H9 (cell line): ENCODE results near the gene TMEM167B. TPM values are rescaled to one million over a fixed set of nuclear protein-coding genes. Genes with fewer than 3 reads are reported as not detected.

Source experiments
- DNase-seq: peaks from one replicate; pipeline ENCODE4 v3.0.0-alpha.2; 2017
- H2AFZ ChIP-seq: one replicate; pipeline ENCODE4 v1.6.1; 2013; ENCODE audit warnings: mild to moderate bottlenecking, low read length, control low read depth, moderate library complexity
- H2AK5ac ChIP-seq: 2 replicates; pipeline ENCODE4 v1.6.1; 2013; ENCODE audit warnings: low read length, control low read depth, mixed read lengths; ENCODE audit not compliant: insufficient read length
- H2BK120ac ChIP-seq: one replicate; pipeline ENCODE4 v1.6.1; 2013; ENCODE audit warnings: low read depth, mild to moderate bottlenecking, low read length, control low read depth, inconsistent platforms; ENCODE audit not compliant: poor library complexity, severe bottlenecking
- H2BK12ac ChIP-seq: 2 replicates; pipeline ENCODE4 v1.6.1; 2013; ENCODE audit warnings: low read length, control low read depth, mixed read lengths, low read depth; ENCODE audit not compliant: insufficient read length
- H2BK15ac ChIP-seq: 2 replicates; pipeline ENCODE4 v1.6.1; 2013; ENCODE audit warnings: low read depth, low read length, control low read depth
- H2BK20ac ChIP-seq: one replicate; pipeline ENCODE4 v1.6.1; 2013; ENCODE audit warnings: low read depth, mild to moderate bottlenecking, low read length, control low read depth, inconsistent platforms; ENCODE audit not compliant: poor library complexity, severe bottlenecking
- H2BK5ac ChIP-seq: 2 replicates; pipeline ENCODE4 v1.6.1; 2013; ENCODE audit warnings: low read length, control low read depth, mixed read lengths; ENCODE audit not compliant: insufficient read length
- H3K14ac ChIP-seq: 2 replicates; pipeline ENCODE4 v1.6.1; 2013; ENCODE audit warnings: low read length, control low read depth; ENCODE audit not compliant: insufficient read depth
- H3K18ac ChIP-seq: 2 replicates; pipeline ENCODE4 v1.6.1; 2013; ENCODE audit warnings: low read depth, mild to moderate bottlenecking, mixed read lengths, low read length, control low read depth; ENCODE audit not compliant: insufficient read length
- H3K23ac ChIP-seq: 2 replicates; pipeline ENCODE4 v1.6.1; 2013; ENCODE audit warnings: low read length, control low read depth, mixed read lengths, low read depth; ENCODE audit not compliant: insufficient read length
- H3K23me2 ChIP-seq: 2 replicates; pipeline ENCODE4 v1.6.1; 2013; ENCODE audit warnings: low read depth, mild to moderate bottlenecking, mixed read lengths, low read length, control low read depth; ENCODE audit not compliant: insufficient read length, poor library complexity, severe bottlenecking
- H3K27ac ChIP-seq: 2 replicates; pipeline ENCODE4 v1.5.1; 2013; ENCODE audit warnings: low read length, control low read depth, mixed read lengths, low read depth; ENCODE audit not compliant: insufficient read length
- H3K27me3 ChIP-seq: 2 replicates; pipeline ENCODE4 v1.6.1; 2013; ENCODE audit warnings: low read length, control low read depth, inconsistent platforms; ENCODE audit not compliant: insufficient read depth
- H3K4ac ChIP-seq: 2 replicates; pipeline ENCODE4 v1.6.1; 2013; ENCODE audit warnings: low read depth, mild to moderate bottlenecking, control low read depth, inconsistent platforms, low read length, moderate library complexity
- H3K4me1 ChIP-seq: 2 replicates; pipeline ENCODE4 v1.6.1; 2013; ENCODE audit warnings: low read length, control low read depth, inconsistent platforms; ENCODE audit not compliant: insufficient read depth
- H3K4me2 ChIP-seq: 2 replicates; pipeline ENCODE4 v1.6.1; 2013; ENCODE audit warnings: low read length, control low read depth, mixed read lengths; ENCODE audit not compliant: insufficient read length, insufficient read depth
- H3K56ac ChIP-seq: 2 replicates; pipeline ENCODE4 v1.6.1; 2013; ENCODE audit warnings: low read depth, mild to moderate bottlenecking, mixed read lengths, low read length, control low read depth; ENCODE audit not compliant: insufficient read length
- H3K79me1 ChIP-seq: 2 replicates; pipeline ENCODE4 v1.6.1; 2013; ENCODE audit warnings: low read depth, mild to moderate bottlenecking, moderate library complexity, low read length, control low read depth, inconsistent platforms; ENCODE audit not compliant: insufficient read depth, poor library complexity, severe bottlenecking
- H3K79me2 ChIP-seq: 2 replicates; pipeline ENCODE4 v1.6.1; 2013; ENCODE audit warnings: low read length, control low read depth, inconsistent platforms; ENCODE audit not compliant: insufficient read depth
- H3K9ac ChIP-seq: 2 replicates; pipeline ENCODE4 v1.6.1; 2013; ENCODE audit warnings: low read length, control low read depth, mixed read lengths; ENCODE audit not compliant: insufficient read length; ENCODE audit errors: extremely low read depth
- H3K9me3 ChIP-seq: one replicate; pipeline ENCODE4 v1.6.1; 2013; ENCODE audit warnings: low read depth, low read length, inconsistent platforms; ENCODE audit not compliant: control insufficient read depth
- H3T11ph ChIP-seq: one replicate; pipeline ENCODE4 v1.6.1; 2013; ENCODE audit warnings: mild to moderate bottlenecking, low read length, control low read depth, inconsistent platforms
- H4K20me1 ChIP-seq: one replicate; pipeline ENCODE4 v1.6.1; 2013; ENCODE audit not compliant: control insufficient read depth, insufficient read length, insufficient read depth
- H4K5ac ChIP-seq: 2 replicates; pipeline ENCODE4 v1.6.1; 2013; ENCODE audit warnings: low read depth, mild to moderate bottlenecking, mixed read lengths, low read length, control low read depth; ENCODE audit not compliant: insufficient read length
- H4K8ac ChIP-seq: replicated peaks from 2 replicates; pipeline ENCODE4 v1.6.1; 2013; ENCODE audit warnings: low read length, control low read depth, mixed read lengths, low read depth; ENCODE audit not compliant: insufficient read length
- H4K91ac ChIP-seq: 2 replicates; pipeline ENCODE4 v1.6.1; 2013; ENCODE audit warnings: low read depth, mild to moderate bottlenecking, moderate library complexity, mixed read lengths, low read length, control low read depth; ENCODE audit not compliant: insufficient read length
- H3K27ac Mint-ChIP-seq, 3 experiments: 2 replicates in 2 of 3; 3 replicates in 1 of 3; pipeline ENCODE4 v1.8.0; 2020 to 2021; ENCODE audit warnings: mixed read lengths in 3 of 3, mild to moderate bottlenecking in 1 of 3, moderate library complexity in 1 of 3
- H3K27me3 Mint-ChIP-seq: 2 replicates; pipeline ENCODE4 v1.8.0; 2021; ENCODE audit warnings: low read depth, mild to moderate bottlenecking, moderate library complexity, mixed read lengths
- H3K36me3 Mint-ChIP-seq, 3 experiments: 2 replicates in 2 of 3; 3 replicates in 1 of 3; pipeline ENCODE4 v1.8.0; 2020 to 2021; ENCODE audit warnings: low read depth in 3 of 3, mixed read lengths in 3 of 3; ENCODE audit not compliant: insufficient read depth in 1 of 3
- H3K4me1 Mint-ChIP-seq, 2 experiments: 2 replicates each; pipeline ENCODE4 v1.8.0; 2020; ENCODE audit warnings: mixed read lengths in 2 of 2
- H3K4me3 Mint-ChIP-seq, 2 experiments: 2 replicates in 1 of 2; 3 replicates in 1 of 2; pipeline ENCODE4 v1.8.0; 2020 to 2021; ENCODE audit warnings: mild to moderate bottlenecking in 2 of 2, mixed read lengths in 2 of 2, moderate library complexity in 1 of 2
- H3K9me3 Mint-ChIP-seq, 2 experiments: 2 replicates in 1 of 2; 3 replicates in 1 of 2; pipeline ENCODE4 v1.8.0; 2020; ENCODE audit warnings: mild to moderate bottlenecking in 2 of 2, mixed read lengths in 2 of 2, moderate library complexity in 1 of 2
- WGBS: extraction: QIAGEN DNeasy Blood & Tissue Kit; methylation state at CpG from one replicate; pipeline ENCODE4 v1.1.7; 2013; ENCODE audit warnings: missing lambda C conversion rate, low lambda C conversion rate, mixed read lengths; ENCODE audit not compliant: insufficient read length; ENCODE audit errors: extremely low coverage; 5-methylcytosine and 5-hydroxymethylcytosine counted together
- long read RNA-seq: library from polyadenylated mRNA; unstranded; transcript quantifications from one replicate; pipeline ENCODE4 v2.0.0, GENCODE V29; 2020
- total RNA-seq: library from RNA; stranded (reverse); gene quantifications from 2 replicates; pipeline ENCODE4 v1.2.1, GENCODE V29; 2021
- TF ChIP-seq, protein P1 (sequence below): fragments of 200-600 bp; sonication (generic); conservative IDR thresholded peaks from 3 replicates; pipeline ENCODE4 v1.8.0; 2021; ENCODE audit warnings: antibody characterized with exemption, mild to moderate bottlenecking

Gene TMEM167B
- 13.9 and 15.7 TPM in 2 replicates for total RNA-seq
- long read RNA-seq, transcript TMEM167B-201 (3 exons, 3,730 nt) = major isoform, 14 of 22 reads
- long read RNA-seq, partial matches to known transcripts = 2 of 22 reads
- long read RNA-seq, other reads (novel, unspliced or antisense) = 5 of 22 reads

DNA sequence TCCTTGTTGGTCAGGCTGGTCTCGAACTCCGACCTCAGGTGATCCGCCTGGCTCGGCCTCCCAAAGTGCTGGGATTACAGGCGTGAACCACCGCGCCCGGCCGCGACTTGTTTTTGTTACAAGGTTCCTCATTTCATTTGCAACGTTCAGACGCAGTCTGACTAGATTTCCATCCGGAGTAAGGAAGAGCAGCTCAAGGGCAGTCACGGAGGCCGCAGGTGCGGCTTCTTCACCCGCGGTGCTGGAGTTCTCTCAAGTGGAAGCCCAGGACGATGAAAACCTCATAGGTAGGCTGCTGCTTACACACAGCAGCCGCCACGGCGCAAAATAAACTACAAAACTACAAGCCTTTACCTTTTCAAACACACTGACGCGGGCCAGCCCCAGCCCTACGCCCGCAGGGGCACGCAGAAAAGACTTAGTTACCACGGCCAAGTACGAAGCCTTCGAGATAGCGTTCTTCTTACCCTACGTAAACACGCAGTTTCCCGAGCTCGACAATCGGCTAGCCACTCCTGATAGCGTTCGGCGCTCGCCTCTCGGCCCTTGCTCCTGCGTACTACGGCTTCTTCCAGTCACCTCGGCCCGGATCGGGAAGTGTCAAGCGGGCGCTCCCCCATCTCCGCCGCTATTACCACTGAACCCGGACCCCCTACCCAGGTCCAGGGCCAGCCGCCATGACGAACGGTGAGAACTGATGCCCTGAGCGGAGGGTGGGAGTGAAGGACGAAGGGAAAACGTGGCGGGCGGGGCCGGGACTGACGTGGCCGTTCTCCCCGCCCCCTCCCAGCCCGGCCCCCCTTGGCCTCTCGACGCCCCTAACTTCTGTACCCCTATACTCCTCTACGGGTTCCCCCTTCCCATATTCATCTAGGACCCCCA lies at the start of gene TMEM167B:
TMEM167B (plus strand) TSS at position 569 of the 882 bp plus-strand sequence; CDS start at position 678, 109 bp downstream.
- Mint-ChIP-seq H3K4me3 (peak within 1 kb of the TSS; percentile 91 to 92), H3K4me1 (peaks cover 20 to 24% of the 10 kb centered on the region in 2 experiments), H3K27ac (peak within 1 kb of the TSS; percentile 94 to 97 (median 96)), H3K36me3 (peaks cover 0 to 17% (median 13%) of the 10 kb centered on the region in 3 experiments; a peak in 5 of 7 replicates), H3K27me3 (no peaks in the 10 kb centered on the region; the same call in 1 of the 2 replicates), H3K9me3 (no peaks in the 10 kb centered on the region; a peak in 1 of 5 replicates)
- WGBS = no CpG with 5 or more reads among the region's 67 CpGs
- Histone ChIP-seq H4K91ac (no peak within 1 kb of the TSS), H3K23ac (no peak within 1 kb of the TSS), H3K79me1 (no peaks in the 10 kb centered on the region), H3K23me2 (peaks cover 6% of the 10 kb centered on the region), H3K18ac (no peak within 1 kb of the TSS), H3K9me3 (no peaks in the 10 kb centered on the region), H3K4me2 (peak within 1 kb of the TSS; percentile 42), H2AFZ (peak within 1 kb of the TSS; percentile 84), H2BK12ac (no peak within 1 kb of the TSS), H3K27me3 (no peaks in the 10 kb centered on the region), H3K27ac (peak within 1 kb of the TSS; percentile 1), H3K56ac (no peak within 1 kb of the TSS), H3K4me1 (no peaks in the 10 kb centered on the region), H2BK20ac (no peak within 1 kb of the TSS), H2BK5ac (no peak within 1 kb of the TSS), H2AK5ac (no peak within 1 kb of the TSS), H3K9ac (peak within 1 kb of the TSS; percentile 82), H3T11ph (no peak within 1 kb of the TSS), H2BK15ac (no peak within 1 kb of the TSS), H3K4ac (no peak within 1 kb of the TSS), H4K8ac (no peak within 1 kb of the TSS), H4K5ac (no peak within 1 kb of the TSS), H3K14ac (no peak within 1 kb of the TSS), H3K79me2 (0 out of 2 replicates have a peak, but pooled peaks cover 2% of the 10 kb centered on the region), H4K20me1 (no peaks in the 10 kb centered on the region), H2BK120ac (no peak within 1 kb of the TSS)
- DNase-seq = peak; percentile 95
- TF ChIP-seq, protein P1, sequence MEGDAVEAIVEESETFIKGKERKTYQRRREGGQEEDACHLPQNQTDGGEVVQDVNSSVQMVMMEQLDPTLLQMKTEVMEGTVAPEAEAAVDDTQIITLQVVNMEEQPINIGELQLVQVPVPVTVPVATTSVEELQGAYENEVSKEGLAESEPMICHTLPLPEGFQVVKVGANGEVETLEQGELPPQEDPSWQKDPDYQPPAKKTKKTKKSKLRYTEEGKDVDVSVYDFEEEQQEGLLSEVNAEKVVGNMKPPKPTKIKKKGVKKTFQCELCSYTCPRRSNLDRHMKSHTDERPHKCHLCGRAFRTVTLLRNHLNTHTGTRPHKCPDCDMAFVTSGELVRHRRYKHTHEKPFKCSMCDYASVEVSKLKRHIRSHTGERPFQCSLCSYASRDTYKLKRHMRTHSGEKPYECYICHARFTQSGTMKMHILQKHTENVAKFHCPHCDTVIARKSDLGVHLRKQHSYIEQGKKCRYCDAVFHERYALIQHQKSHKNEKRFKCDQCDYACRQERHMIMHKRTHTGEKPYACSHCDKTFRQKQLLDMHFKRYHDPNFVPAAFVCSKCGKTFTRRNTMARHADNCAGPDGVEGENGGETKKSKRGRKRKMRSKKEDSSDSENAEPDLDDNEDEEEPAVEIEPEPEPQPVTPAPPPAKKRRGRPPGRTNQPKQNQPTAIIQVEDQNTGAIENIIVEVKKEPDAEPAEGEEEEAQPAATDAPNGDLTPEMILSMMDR = no peak
